GM12878 (cell line): ENCODE measurements around the gene CDYL2. TPM values are rescaled to one million over a fixed set of nuclear protein-coding genes. Genes with fewer than 3 reads are reported as not detected.
A peak's percentile ranks its signal among the peaks of the same experiment; 100 is the strongest.

Source experiments
- ATAC-seq: fragments of 200-7000 bp; cut with Tn5 transposase; 3 replicates; pipeline ENCODE4 v1.9.1; 2020; ENCODE audit warnings: mild to moderate bottlenecking, moderate library complexity
- BruUV-seq: library from RNA; stranded (reverse); fragments of 400-500 nt; replicated peaks from 2 replicates; lab custom pipeline; 2021; lab: Mats Ljungman, UMichigan
- CTCF ChIA-PET: fragments of 300-600 bp; sonication (Branson Sonifier 250); formaldehyde crosslinking; extraction: SDS; loops from one replicate; lab custom pipeline; 2021; ENCODE audit warnings: inconsistent platforms; lab: Yijun Ruan, JAX
- POLR2A ChIA-PET: fragments of 350-600 bp; formaldehyde crosslinking; extraction: SDS; loops from one replicate; lab custom pipeline; 2021; ENCODE audit warnings: inconsistent platforms; lab: Charles Lee
- RAD21 ChIA-PET: fragments of 300-600 bp; sonication (Branson Sonifier 250); formaldehyde crosslinking; loops from one replicate; lab custom pipeline; 2023; ENCODE audit warnings: antibody characterized with exemption; ENCODE audit not compliant: unreplicated experiment; lab: Charles Lee
- SMC1A ChIA-PET: fragments of 300-600 bp; sonication (Branson Sonifier 250); formaldehyde crosslinking; loops from one replicate; lab custom pipeline; 2023; ENCODE audit not compliant: unreplicated experiment, uncharacterized antibody; lab: Charles Lee
- DNase-seq: peaks from one replicate; pipeline ENCODE4 v3.0.0-alpha.2; 2011; ENCODE audit warnings: low read depth, low spot score
- FAIRE-seq: peaks from 3 replicates; lab custom pipeline; 2011; peaks lifted over from hg19 to GRCh38; lab: Jason Lieb, UNC
- H2AFZ ChIP-seq: 2 replicates; pipeline ENCODE4 v1.6.0; 2011; ENCODE audit warnings: low read depth, low read length, control low read depth; ENCODE audit not compliant: control insufficient read depth
- H3K27ac ChIP-seq: 2 replicates; pipeline ENCODE4 v1.5.1; 2011; ENCODE audit warnings: control low read depth; ENCODE audit not compliant: control insufficient read depth, insufficient read depth
- H3K27me3 ChIP-seq, 2 experiments: replicated peaks in 1 of 2; 2 replicates each; pipeline versions ENCODE4 v1.6.0 to v1.6.1; 2011; ENCODE audit warnings: low read length in 1 of 2; ENCODE audit not compliant: control insufficient read depth in 2 of 2, insufficient read depth in 2 of 2
- H3K36me3 ChIP-seq, 2 experiments: 2 replicates each; pipeline ENCODE4 v1.5.1; 2011; ENCODE audit warnings: low read length in 1 of 2; ENCODE audit not compliant: control insufficient read depth in 2 of 2, insufficient read depth in 2 of 2
- H3K4me1 ChIP-seq: 2 replicates; pipeline ENCODE4 v1.6.1; 2011; ENCODE audit warnings: mild to moderate bottlenecking, low read length, moderate library complexity, mixed read lengths; ENCODE audit not compliant: control insufficient read depth, insufficient read depth
- H3K4me2 ChIP-seq: 2 replicates; pipeline ENCODE4 v1.6.0; 2011; ENCODE audit warnings: control low read depth; ENCODE audit not compliant: control insufficient read depth, insufficient read depth
- H3K4me3 ChIP-seq: fragments of 200-600 bp; sonication (generic); 2 replicates; pipeline ENCODE4 v1.5.1; 2016
- H3K79me2 ChIP-seq: 2 replicates; pipeline ENCODE4 v1.6.0; 2011; ENCODE audit warnings: low read length; ENCODE audit not compliant: control insufficient read depth, insufficient read depth
- H3K9ac ChIP-seq: 2 replicates; pipeline ENCODE4 v1.8.0; 2011; ENCODE audit warnings: low read length, control low read depth, mixed read lengths; ENCODE audit not compliant: control insufficient read depth, insufficient read depth
- H3K9me3 ChIP-seq: replicated peaks from 3 replicates; pipeline ENCODE4 v1.5.1; 2011; ENCODE audit warnings: mild to moderate bottlenecking, low read length; ENCODE audit not compliant: control insufficient read depth, insufficient read depth
- H4K20me1 ChIP-seq: 2 replicates; pipeline ENCODE4 v1.6.0; 2011; ENCODE audit not compliant: control insufficient read depth, insufficient read depth
- BCL11A ChIP-seq: IDR thresholded peaks from 2 replicates; pipeline ENCODE4 v1.6.1; 2011; ENCODE audit warnings: low read depth, low read length
- CBFB ChIP-seq: IDR thresholded peaks from 2 replicates; pipeline ENCODE4 v1.6.1; 2016; ENCODE audit warnings: antibody characterized with exemption, low read depth
- CBX5 ChIP-seq: sonication (generic); IDR thresholded peaks from 2 replicates; pipeline ENCODE4 v1.6.1; 2016; ENCODE audit warnings: low read depth, moderate library complexity, mild to moderate bottlenecking, inconsistent platforms
- CREM ChIP-seq: IDR thresholded peaks from 2 replicates; pipeline ENCODE4 v1.6.1; 2014; ENCODE audit warnings: antibody characterized with exemption, low read depth
- EED ChIP-seq: sonication (generic); IDR thresholded peaks from 2 replicates; pipeline ENCODE4 v1.6.1; 2016; ENCODE audit warnings: antibody characterized with exemption, low read depth
- EGR1 ChIP-seq, 2 experiments: IDR thresholded peaks; 1 replicate in 1 of 2; 2 replicates in 1 of 2; pipeline ENCODE4 v1.6.1; 2011 to 2012; ENCODE audit warnings: low read depth in 2 of 2, low read length in 2 of 2, borderline replicate concordance in 1 of 2, mild to moderate bottlenecking in 1 of 2, moderate library complexity in 1 of 2
- GABPA ChIP-seq: IDR thresholded peaks from 2 replicates; pipeline ENCODE4 v1.6.1; 2014; ENCODE audit warnings: antibody characterized with exemption, low read depth, mild to moderate bottlenecking, inconsistent platforms
- HDAC6 ChIP-seq: fragments of 200-600 bp; sonication (generic); IDR thresholded peaks from one replicate; pipeline ENCODE4 v1.8.0; 2017; ENCODE audit warnings: antibody characterized with exemption; ENCODE audit not compliant: unreplicated experiment
- NFIC ChIP-seq: IDR thresholded peaks from 2 replicates; pipeline ENCODE4 v1.6.1; 2012; ENCODE audit warnings: low read depth, mild to moderate bottlenecking, inconsistent platforms, low read length, moderate library complexity
- RELB ChIP-seq: fragments of 450-650 bp; IDR thresholded peaks from 2 replicates; pipeline ENCODE4 v1.6.1; 2017; ENCODE audit warnings: low read depth, mild to moderate bottlenecking, moderate library complexity
- RUNX3 ChIP-seq: IDR thresholded peaks from 2 replicates; pipeline ENCODE4 v1.6.1; 2012; ENCODE audit warnings: low read length, inconsistent platforms
- SIX5 ChIP-seq: IDR thresholded peaks from 2 replicates; pipeline ENCODE4 v1.6.1; 2011; ENCODE audit warnings: mild to moderate bottlenecking, low read depth, low read length, moderate library complexity; ENCODE audit not compliant: severe bottlenecking
- TCF7 ChIP-seq: IDR thresholded peaks from 2 replicates; pipeline ENCODE4 v1.6.1; 2014; ENCODE audit warnings: antibody characterized with exemption, borderline replicate concordance
- ZBED1 ChIP-seq: IDR thresholded peaks from 2 replicates; pipeline ENCODE4 v1.6.1; 2016; ENCODE audit warnings: borderline replicate concordance
- WGBS: methylation state at CpG from one replicate; pipeline ENCODE4 v1.1.6; 2016; ENCODE audit warnings: low lambda C conversion rate; ENCODE audit not compliant: insufficient replicate concordance, insufficient coverage; ENCODE audit errors: missing lambda C conversion rate; 5-methylcytosine and 5-hydroxymethylcytosine counted together
- in situ Hi-C: fragments of 300-500 bp; cut with MboI; formaldehyde crosslinking; loops from 9 replicates; pipeline ENCODE4 v1.14.3; 2018; ENCODE audit warnings: mixed read lengths
- intact Hi-C: fragments of 100-400 bp; cut with micrococcal nuclease; formaldehyde crosslinking; loops from one replicate; pipeline ENCODE4 v1.14.2; 2022; ENCODE audit not compliant: unreplicated experiment
- polyA plus RNA-seq, 11 experiments: library from polyadenylated mRNA; depleted of rRNA in 4 of 11; unstranded in 6 of 11; stranded (reverse) in 5 of 11; fragments of >200 nt; fragmentation: Nextera tagmentation in 4 of 11; fragmentation: Illumina TruSeq in 1 of 11; extraction: Ambion mirVana in 4 of 11; extraction: Trizol in 1 of 11; gene quantifications; 1 replicate in 1 of 11; 2 replicates in 10 of 11; pipeline versions ENCODE4 v1.2.1 to v1.2.3, GENCODE V29; 2011 to 2016; ENCODE audit warnings: inconsistent platforms in 2 of 11, missing spikeins in 2 of 11, low read depth in 1 of 11
- total RNA-seq, 4 experiments: library from RNA; depleted of rRNA in 3 of 4; stranded (reverse); fragments of >200 nt in 3 of 4; fragmentation: Illumina TruSeq in 1 of 4; extraction: Trizol in 1 of 4; gene quantifications; 2 replicates each; pipeline versions ENCODE4 v1.2.1 to v1.2.3, GENCODE V29; 2013 to 2021
- TF ChIP-seq, protein P1 (sequence below): fragments of 150-350 bp; IDR thresholded peaks from 2 replicates; pipeline ENCODE4 v1.6.1; 2016; ENCODE audit warnings: low read depth, low read length

Gene CDYL2
- total and polyA plus RNA-seq, 10 of the 15 experiments (the other 5 are each of a cell fraction or from before 2014, with no cell fraction given): 0.27 to 22.9 (median 3.9) TPM

- Histone ChIP-seq H3K9ac (no peak overlapping the region), H3K27ac (no peak overlapping the region), H3K9me3 (no peaks in the 10 kb centered on the region; the same call in 2 of the 3 replicates), H3K4me2 (no peak overlapping the region), H3K79me2 (no peaks in the 10 kb centered on the region), H3K4me1 (peaks cover 22% of the 10 kb centered on the region), H3K27me3 (no peaks in the 10 kb centered on the region), H2AFZ (no peak overlapping the region), H3K4me3 (no peak overlapping the region), H3K36me3 (no peaks in the 10 kb centered on the region), H4K20me1 (no peaks in the 10 kb centered on the region)
- in situ Hi-C loops (no loop called here), intact Hi-C loops (no loop called here)
- ChIA-PET CTCF (no interaction called here), POLR2A (no interaction called here), SMC1A (interaction anchor here (1.6 kb wide), 1 partner anchor 40 kb away, joined by 4 read pairs; no protein-coding TSS in a partner anchor), RAD21 (no interaction called here)
- FAIRE-seq (no peak), DNase-seq (no peak), ATAC-seq (no peak)
- no peak for TF ChIP-seq BCL11A
- TF ChIP-seq RUNX3: peak; percentile 39
- 0 out of 2 replicates have a peak, but pooled peaks have one; percentile 9 for TF ChIP-seq CREM
- TF ChIP-seq CBX5: 0 out of 2 replicates have a peak, but pooled peaks have one; percentile 24
- TF ChIP-seq NFIC: peak; percentile 11; the same call in 1 of the 2 replicates
- no peak for TF ChIP-seq SIX5
- TF ChIP-seq EED: peak; percentile 66; the same call in 1 of the 2 replicates
- 88% methylated on average over 6 of the region's 6 CpGs for WGBS
- BruUV-seq: no TSS peak
Measured at GRCh38 chr16:80680839-80681238, 123.6 kb downstream of the CDYL2 start.

DNA sequence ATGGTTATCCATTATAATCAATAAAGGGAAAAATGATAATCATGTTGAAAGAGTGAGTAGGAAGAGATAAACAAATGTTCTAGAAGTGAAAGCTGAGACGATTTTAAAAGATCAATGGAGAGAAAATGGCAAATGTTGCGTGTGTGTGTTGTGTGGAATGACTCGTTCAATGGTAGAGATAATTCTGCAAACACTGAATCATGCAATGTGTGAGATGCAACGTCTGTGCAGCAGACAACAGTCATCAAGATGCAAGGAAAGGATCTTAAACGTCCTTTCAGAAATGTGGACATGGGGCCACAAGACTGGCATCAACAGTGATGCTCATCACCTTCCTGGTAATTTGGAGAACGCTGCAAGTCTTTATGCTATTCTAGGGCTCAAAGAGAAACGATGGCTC, 124.4 kb downstream of the CDYL2 start:
- Histone ChIP-seq H3K4me1 (peaks cover 26% of the 10 kb centered on the region), H3K27me3 (no peaks in the 10 kb centered on the region), H3K4me3 (no peak overlapping the region), H3K36me3 (no peaks in the 10 kb centered on the region), H4K20me1 (no peaks in the 10 kb centered on the region), H3K9ac (no peak overlapping the region), H3K4me2 (no peak overlapping the region), H3K79me2 (no peaks in the 10 kb centered on the region), H3K27ac (no peak overlapping the region), H2AFZ (no peak overlapping the region), H3K9me3 (no peaks in the 10 kb centered on the region; the same call in 2 of the 3 replicates)
- POLR2A ChIA-PET: no interaction called here
- no TSS peak for BruUV-seq
- DNase-seq (no peak), FAIRE-seq (no peak), ATAC-seq (no peak)
- RAD21 ChIA-PET: no interaction called here
- WGBS: 71% methylated on average over 7 of the region's 7 CpGs
- in situ Hi-C loops: no loop called here
- intact Hi-C loops: no loop called here
- SMC1A ChIA-PET: interaction anchor here (0.9 to 1.6 kb wide), 2 partner anchors 22 to 41 kb away, joined by 3 to 4 read pairs; no protein-coding TSS in a partner anchor
- CTCF ChIA-PET: no interaction called here
- TF ChIP-seq, protein P1, sequence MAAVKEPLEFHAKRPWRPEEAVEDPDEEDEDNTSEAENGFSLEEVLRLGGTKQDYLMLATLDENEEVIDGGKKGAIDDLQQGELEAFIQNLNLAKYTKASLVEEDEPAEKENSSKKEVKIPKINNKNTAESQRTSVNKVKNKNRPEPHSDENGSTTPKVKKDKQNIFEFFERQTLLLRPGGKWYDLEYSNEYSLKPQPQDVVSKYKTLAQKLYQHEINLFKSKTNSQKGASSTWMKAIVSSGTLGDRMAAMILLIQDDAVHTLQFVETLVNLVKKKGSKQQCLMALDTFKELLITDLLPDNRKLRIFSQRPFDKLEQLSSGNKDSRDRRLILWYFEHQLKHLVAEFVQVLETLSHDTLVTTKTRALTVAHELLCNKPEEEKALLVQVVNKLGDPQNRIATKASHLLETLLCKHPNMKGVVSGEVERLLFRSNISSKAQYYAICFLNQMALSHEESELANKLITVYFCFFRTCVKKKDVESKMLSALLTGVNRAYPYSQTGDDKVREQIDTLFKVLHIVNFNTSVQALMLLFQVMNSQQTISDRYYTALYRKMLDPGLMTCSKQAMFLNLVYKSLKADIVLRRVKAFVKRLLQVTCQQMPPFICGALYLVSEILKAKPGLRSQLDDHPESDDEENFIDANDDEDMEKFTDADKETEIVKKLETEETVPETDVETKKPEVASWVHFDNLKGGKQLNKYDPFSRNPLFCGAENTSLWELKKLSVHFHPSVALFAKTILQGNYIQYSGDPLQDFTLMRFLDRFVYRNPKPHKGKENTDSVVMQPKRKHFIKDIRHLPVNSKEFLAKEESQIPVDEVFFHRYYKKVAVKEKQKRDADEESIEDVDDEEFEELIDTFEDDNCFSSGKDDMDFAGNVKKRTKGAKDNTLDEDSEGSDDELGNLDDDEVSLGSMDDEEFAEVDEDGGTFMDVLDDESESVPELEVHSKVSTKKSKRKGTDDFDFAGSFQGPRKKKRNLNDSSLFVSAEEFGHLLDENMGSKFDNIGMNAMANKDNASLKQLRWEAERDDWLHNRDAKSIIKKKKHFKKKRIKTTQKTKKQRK: no peak
- TF ChIP-seq CBFB (no peak), EGR1 (IDR thresholded peaks at IDR 0.05; ENCODE audit: borderline replicate concordance in 1 of 2, low read depth in 2 of 2, low read length in 2 of 2) (no peak), RELB (no peak), TCF7 (no peak), HDAC6 (no peak), GABPA (no peak), ZBED1 (no peak)
